Measurements from ENCODE around the gene RHBDD2.
"Not testable (repeated sequence)": the region's sequence is repeated elsewhere in the genome, so short reads cannot be mapped to it uniquely, and the experiment has no call there.

The RHBDD2 gene

GRCh38 chr7:75889223-75889825 is 10.5 kb downstream of the RHBDD2 start:
- no peak for DNase-seq (ENCODE audit: low spot score)

GRCh38 chr7:75889826-75890225 is 11.0 kb downstream of the RHBDD2 start:
- no peak for DNase-seq (ENCODE audit: low spot score)

GRCh38 chr7:75891237-75891636 is 12.4 kb downstream of the RHBDD2 start:
- not testable (repeated sequence) for DNase-seq (ENCODE audit: low spot score)

GRCh38 chr7:75891815-75892411 is 13.1 kb downstream of the RHBDD2 start:
- no peak for DNase-seq (ENCODE audit: low spot score)

GRCh38 chr7:75892634-75893272 is 13.9 kb downstream of the RHBDD2 start:
- no peak for DNase-seq (ENCODE audit: low spot score)

- no peak for DNase-seq (ENCODE audit: low spot score)
These were observed 18.0 kb downstream of the RHBDD2 start for GRCh38 chr7:75896803-75897327.

- no peak for DNase-seq (ENCODE audit: low spot score)
These were observed 21.9 kb downstream of the RHBDD2 start for GRCh38 chr7:75900617-75901315.

GRCh38 chr7:75905785-75906604 is 27.2 kb downstream of the RHBDD2 start:
- no peak for DNase-seq (ENCODE audit: low spot score)

GRCh38 chr7:75906991-75907667 is 28.3 kb downstream of the RHBDD2 start:
- DNase-seq (ENCODE audit: low spot score) = no peak

- DNase-seq (ENCODE audit: low spot score) = not testable (repeated sequence)
These were observed 28.8 kb downstream of the RHBDD2 start for GRCh38 chr7:75907668-75908039.

GRCh38 chr7:75909521-75910132 is 30.8 kb downstream of the RHBDD2 start:
- DNase-seq (ENCODE audit: low spot score) = no peak

GRCh38 chr7:75911186-75911585 is 32.4 kb downstream of the RHBDD2 start:
- not testable (repeated sequence) for DNase-seq (ENCODE audit: low spot score)

GRCh38 chr7:75913437-75913836 is 34.6 kb downstream of the RHBDD2 start:
- no peak for DNase-seq (ENCODE audit: low spot score)

GRCh38 chr7:75914169-75914654 is 35.4 kb downstream of the RHBDD2 start:
- no peak for DNase-seq (ENCODE audit: low spot score)

- DNase-seq (ENCODE audit: low spot score) = peak; percentile 96
These were observed 36.0 kb downstream of the RHBDD2 start, which contains the start of gene POR for GRCh38 chr7:75914655-75915415. POR (plus strand) TSS chr7:75915155; CDS start chr7:75954002, 38,847 bp downstream.

- peak; percentile 10 for DNase-seq (ENCODE audit: low spot score)
These were observed 36.8 kb downstream of the RHBDD2 start for GRCh38 chr7:75915416-75916156.

GRCh38 chr7:75916259-75916658 is 37.4 kb downstream of the RHBDD2 start:
- DNase-seq (ENCODE audit: low spot score) = no peak

GRCh38 chr7:75916685-75917634 is 38.1 kb downstream of the RHBDD2 start:
- DNase-seq (ENCODE audit: low spot score) = no peak
